Measurements from ENCODE around the gene RPN2.

The RPN2 gene

GRCh38 chr20:37188787-37189186 is 9.7 kb downstream of the RPN2 start:
- no peak for DNase-seq

- no peak for DNase-seq
Measured at GRCh38 chr20:37189416-37190016, 10.4 kb downstream of the RPN2 start.

- DNase-seq, result no peak
Measured at GRCh38 chr20:37190354-37191112, 11.4 kb downstream of the RPN2 start.

GRCh38 chr20:37192137-37192854 is 13.2 kb downstream of the RPN2 start:
- peak; percentile 49 for DNase-seq

GRCh38 chr20:37193226-37193625 is 14.1 kb downstream of the RPN2 start:
- DNase-seq, result no peak

- DNase-seq, result no peak
Measured at GRCh38 chr20:37193821-37194220, 14.7 kb downstream of the RPN2 start.

GRCh38 chr20:37194621-37195417 is 15.7 kb downstream of the RPN2 start:
- no peak for DNase-seq

GRCh38 chr20:37198932-37199660 is 20.0 kb downstream of the RPN2 start:
- no peak for DNase-seq

GRCh38 chr20:37200376-37200775 is 21.2 kb downstream of the RPN2 start:
- no peak for DNase-seq

GRCh38 chr20:37200926-37201826 is 22.0 kb downstream of the RPN2 start:
- DNase-seq, result no peak

GRCh38 chr20:37201827-37202162 is 22.7 kb downstream of the RPN2 start:
- no peak for DNase-seq

- no peak for DNase-seq
Measured at GRCh38 chr20:37202267-37202943, 23.3 kb downstream of the RPN2 start.

GRCh38 chr20:37204056-37204455 is 24.9 kb downstream of the RPN2 start:
- no peak for DNase-seq

- DNase-seq, result no peak
Measured at GRCh38 chr20:37205130-37205529, 26.0 kb downstream of the RPN2 start.

GRCh38 chr20:37205794-37206193 is 26.7 kb downstream of the RPN2 start:
- no peak for DNase-seq

- DNase-seq, result no peak
Measured at GRCh38 chr20:37207171-37207570, 28.0 kb downstream of the RPN2 start.

GRCh38 chr20:37209193-37209592 is 30.1 kb downstream of the RPN2 start:
- DNase-seq, result no peak

- no peak for DNase-seq
Measured at GRCh38 chr20:37209661-37210314, 30.7 kb downstream of the RPN2 start.

- DNase-seq, result no peak
Measured at GRCh38 chr20:37218441-37218840, 39.3 kb downstream of the RPN2 start.

GRCh38 chr20:37218976-37219375 is 39.8 kb downstream of the RPN2 start:
- no peak for DNase-seq

All from effector CD8-positive, alpha-beta T cell (primary cell).